Right renal pelvis (tissue), 4 donors: ENCODE results near the gene CNDP1. TPM values are rescaled to one million over a fixed set of nuclear protein-coding genes. Genes with fewer than 3 reads are reported as not detected.

Experiments used
- DNase-seq, 4 donors: peaks; one replicate each; pipeline ENCODE4 v3.0.0-alpha.2; 2013; ENCODE audit warnings: low read depth in 4 of 4, low spot score in 3 of 4, missing footprints in 1 of 4
- polyA plus RNA-seq, 4 donors: library from polyadenylated mRNA; unstranded; fragments of 120-200 nt; gene quantifications; one replicate each; pipeline ENCODE4 v1.2.1, GENCODE V29; 2013; ENCODE audit not compliant: insufficient read length in 4 of 4

Gene CNDP1
- polyA plus RNA-seq, 4 donors = 0.72 to 2.0 (median 0.92) TPM

- DNase-seq = no peak
Observed at GRCh38 chr18:74571895-74572680, 37.8 kb downstream of the CNDP1 start.

- no peak for DNase-seq
Observed at GRCh38 chr18:74573053-74573452, 38.8 kb downstream of the CNDP1 start.

GRCh38 chr18:74574916-74575315 is 40.6 kb downstream of the CNDP1 start:
- no peak for DNase-seq

GRCh38 chr18:74577019-74577418 is 42.7 kb downstream of the CNDP1 start:
- no peak for DNase-seq

- DNase-seq = no peak
Observed at GRCh38 chr18:74579496-74580065, 45.3 kb downstream of the CNDP1 start.

- DNase-seq = no peak
Observed at GRCh38 chr18:74582642-74583041, 48.3 kb downstream of the CNDP1 start.

- no peak for DNase-seq
Observed at GRCh38 chr18:74587441-74587840, 53.1 kb downstream of the CNDP1 start.

- no peak for DNase-seq
Observed at GRCh38 chr18:74589021-74589420, 54.7 kb downstream of the CNDP1 start.

- no peak for DNase-seq
Observed at GRCh38 chr18:74589811-74590210, 55.5 kb downstream of the CNDP1 start.

GRCh38 chr18:74590671-74591070 is 56.4 kb downstream of the CNDP1 start:
- no peak for DNase-seq

- DNase-seq = no peak
Observed at GRCh38 chr18:74595431-74595830, 61.1 kb downstream of the CNDP1 start.

GRCh38 chr18:74597034-74597661 is 62.8 kb downstream of the CNDP1 start:
- peak in 1 of 4 donors; percentile 64 for DNase-seq

GRCh38 chr18:74597662-74598349 is 63.5 kb downstream of the CNDP1 start, which contains the start of gene ZNF407:
TSS of gene ZNF407 (plus strand) at chr18:74597870. CDS start at chr18:74631020, 33,150 bp downstream.
- peak; percentile 92 to 95 (median 94) for DNase-seq

GRCh38 chr18:74598350-74599001 is 64.2 kb downstream of the CNDP1 start:
- DNase-seq = peak in 3 of 4 donors; percentile 35 to 40 (median 39)

GRCh38 chr18:74604361-74604760 is 70.1 kb downstream of the CNDP1 start:
- no peak for DNase-seq

GRCh38 chr18:74604774-74605173 is 70.5 kb downstream of the CNDP1 start:
- DNase-seq = no peak

GRCh38 chr18:74608681-74609080 is 74.4 kb downstream of the CNDP1 start:
- no peak for DNase-seq

- DNase-seq = no peak
Observed at GRCh38 chr18:74609535-74609934, 75.2 kb downstream of the CNDP1 start.

- DNase-seq = no peak
Observed at GRCh38 chr18:74610051-74610615, 75.8 kb downstream of the CNDP1 start.

GRCh38 chr18:74610860-74611259 is 76.6 kb downstream of the CNDP1 start:
- no peak for DNase-seq
